Body of pancreas (tissue), 4 donors: ENCODE results near the gene RP2.

Experiments used
- POLR2A ChIP-seq, 3 donors: fragments of 450-650 bp; IDR thresholded peaks; one replicate each; pipeline ENCODE4 v1.6.1; 2016; ENCODE audit warnings: antibody characterized with exemption in 3 of 3, mild to moderate bottlenecking in 2 of 3
- TF ChIP-seq, protein P1 (sequence below), 7 experiments: fragments of 450-650 bp in 4 of 7; fragments of 200-600 bp in 3 of 7; sonication (generic) in 3 of 7; IDR thresholded peaks; one replicate each; pipeline ENCODE4 v1.5.1; 2016 to 2019; ENCODE audit warnings: antibody characterized with exemption in 7 of 7

DNA sequence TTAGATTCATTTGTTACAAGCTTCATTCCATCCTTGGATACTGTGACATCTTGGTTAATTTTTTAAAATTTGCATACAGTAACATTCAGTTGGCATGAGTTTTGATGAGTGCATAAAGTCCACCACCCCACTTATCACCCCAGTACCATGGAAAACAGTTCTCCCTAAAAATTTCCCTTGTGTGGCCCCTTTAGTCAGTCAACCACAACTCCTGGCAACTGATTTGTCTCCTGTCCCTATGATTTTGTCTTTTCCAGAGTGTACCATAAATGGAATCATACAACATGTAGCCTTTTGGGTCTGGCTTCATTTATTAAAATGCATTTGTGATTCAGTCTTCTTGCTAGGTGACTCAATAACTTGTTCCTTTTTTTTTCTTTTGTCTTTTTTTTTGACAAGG is 29.9 kb downstream of the RP2 start:
- TF ChIP-seq, protein P1, sequence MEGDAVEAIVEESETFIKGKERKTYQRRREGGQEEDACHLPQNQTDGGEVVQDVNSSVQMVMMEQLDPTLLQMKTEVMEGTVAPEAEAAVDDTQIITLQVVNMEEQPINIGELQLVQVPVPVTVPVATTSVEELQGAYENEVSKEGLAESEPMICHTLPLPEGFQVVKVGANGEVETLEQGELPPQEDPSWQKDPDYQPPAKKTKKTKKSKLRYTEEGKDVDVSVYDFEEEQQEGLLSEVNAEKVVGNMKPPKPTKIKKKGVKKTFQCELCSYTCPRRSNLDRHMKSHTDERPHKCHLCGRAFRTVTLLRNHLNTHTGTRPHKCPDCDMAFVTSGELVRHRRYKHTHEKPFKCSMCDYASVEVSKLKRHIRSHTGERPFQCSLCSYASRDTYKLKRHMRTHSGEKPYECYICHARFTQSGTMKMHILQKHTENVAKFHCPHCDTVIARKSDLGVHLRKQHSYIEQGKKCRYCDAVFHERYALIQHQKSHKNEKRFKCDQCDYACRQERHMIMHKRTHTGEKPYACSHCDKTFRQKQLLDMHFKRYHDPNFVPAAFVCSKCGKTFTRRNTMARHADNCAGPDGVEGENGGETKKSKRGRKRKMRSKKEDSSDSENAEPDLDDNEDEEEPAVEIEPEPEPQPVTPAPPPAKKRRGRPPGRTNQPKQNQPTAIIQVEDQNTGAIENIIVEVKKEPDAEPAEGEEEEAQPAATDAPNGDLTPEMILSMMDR (IDR thresholded peaks at IDR 0.05), result no peak
- no peak for TF ChIP-seq POLR2A (IDR thresholded peaks at IDR 0.05)
